ENCODE results near the gene CALCR.

DNA sequence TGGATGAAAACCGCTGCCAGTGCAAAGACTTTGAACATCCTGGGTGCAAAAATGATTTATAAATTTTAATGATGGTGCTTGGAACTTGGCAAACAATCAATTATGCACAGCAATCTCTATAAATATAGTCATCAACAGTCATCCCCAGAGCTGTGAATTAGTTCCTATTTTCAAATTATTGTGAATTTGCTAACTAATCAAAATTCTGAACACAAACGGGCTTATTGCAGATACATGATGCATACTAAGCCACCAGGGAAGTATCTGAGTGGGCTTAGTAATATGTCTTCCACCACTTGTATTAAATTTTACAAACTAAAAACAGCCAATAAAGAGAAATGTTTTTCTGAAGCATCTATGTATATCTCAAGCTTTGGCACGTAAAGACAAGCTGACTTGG, 165.2 kb downstream of the CALCR start:
- TF ChIP-seq JUND (IDR thresholded peaks at IDR 0.05) (no peak), EZH2phosphoT487 (IDR thresholded peaks at IDR 0.05; ENCODE audit: borderline replicate concordance) (no peak), POLR2AphosphoS5 (IDR thresholded peaks at IDR 0.05; ENCODE audit: low read depth, low read length) (no peak), POLR2A (IDR thresholded peaks at IDR 0.05; ENCODE audit: borderline replicate concordance, extremely low read depth, insufficient read depth, insufficient read length) (no peak), EGR1 (IDR thresholded peaks at IDR 0.05; ENCODE audit: low read depth) (no peak), SIN3A (IDR thresholded peaks at IDR 0.05; ENCODE audit: low read depth) (no peak), SP1 (IDR thresholded peaks at IDR 0.05; ENCODE audit: low read depth) (no peak), RAD21 (IDR thresholded peaks at IDR 0.05; ENCODE audit: low read depth) (no peak)
- TF ChIP-seq, protein P1, sequence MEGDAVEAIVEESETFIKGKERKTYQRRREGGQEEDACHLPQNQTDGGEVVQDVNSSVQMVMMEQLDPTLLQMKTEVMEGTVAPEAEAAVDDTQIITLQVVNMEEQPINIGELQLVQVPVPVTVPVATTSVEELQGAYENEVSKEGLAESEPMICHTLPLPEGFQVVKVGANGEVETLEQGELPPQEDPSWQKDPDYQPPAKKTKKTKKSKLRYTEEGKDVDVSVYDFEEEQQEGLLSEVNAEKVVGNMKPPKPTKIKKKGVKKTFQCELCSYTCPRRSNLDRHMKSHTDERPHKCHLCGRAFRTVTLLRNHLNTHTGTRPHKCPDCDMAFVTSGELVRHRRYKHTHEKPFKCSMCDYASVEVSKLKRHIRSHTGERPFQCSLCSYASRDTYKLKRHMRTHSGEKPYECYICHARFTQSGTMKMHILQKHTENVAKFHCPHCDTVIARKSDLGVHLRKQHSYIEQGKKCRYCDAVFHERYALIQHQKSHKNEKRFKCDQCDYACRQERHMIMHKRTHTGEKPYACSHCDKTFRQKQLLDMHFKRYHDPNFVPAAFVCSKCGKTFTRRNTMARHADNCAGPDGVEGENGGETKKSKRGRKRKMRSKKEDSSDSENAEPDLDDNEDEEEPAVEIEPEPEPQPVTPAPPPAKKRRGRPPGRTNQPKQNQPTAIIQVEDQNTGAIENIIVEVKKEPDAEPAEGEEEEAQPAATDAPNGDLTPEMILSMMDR (IDR thresholded peaks at IDR 0.05 in 2 of 3, conservative IDR thresholded peaks at IDR 0.05 in 1 of 3; ENCODE audit: borderline replicate concordance in 1 of 3, insufficient read depth in 1 of 3, low read depth in 2 of 3, low read length in 2 of 3): no peak
- TF ChIP-seq, protein P2, sequence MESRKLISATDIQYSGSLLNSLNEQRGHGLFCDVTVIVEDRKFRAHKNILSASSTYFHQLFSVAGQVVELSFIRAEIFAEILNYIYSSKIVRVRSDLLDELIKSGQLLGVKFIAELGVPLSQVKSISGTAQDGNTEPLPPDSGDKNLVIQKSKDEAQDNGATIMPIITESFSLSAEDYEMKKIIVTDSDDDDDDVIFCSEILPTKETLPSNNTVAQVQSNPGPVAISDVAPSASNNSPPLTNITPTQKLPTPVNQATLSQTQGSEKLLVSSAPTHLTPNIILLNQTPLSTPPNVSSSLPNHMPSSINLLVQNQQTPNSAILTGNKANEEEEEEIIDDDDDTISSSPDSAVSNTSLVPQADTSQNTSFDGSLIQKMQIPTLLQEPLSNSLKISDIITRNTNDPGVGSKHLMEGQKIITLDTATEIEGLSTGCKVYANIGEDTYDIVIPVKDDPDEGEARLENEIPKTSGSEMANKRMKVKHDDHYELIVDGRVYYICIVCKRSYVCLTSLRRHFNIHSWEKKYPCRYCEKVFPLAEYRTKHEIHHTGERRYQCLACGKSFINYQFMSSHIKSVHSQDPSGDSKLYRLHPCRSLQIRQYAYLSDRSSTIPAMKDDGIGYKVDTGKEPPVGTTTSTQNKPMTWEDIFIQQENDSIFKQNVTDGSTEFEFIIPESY (IDR thresholded peaks at IDR 0.05; ENCODE audit: extremely low read depth, insufficient replicate concordance, low read length): no peak
- TF ChIP-seq, protein P3, sequence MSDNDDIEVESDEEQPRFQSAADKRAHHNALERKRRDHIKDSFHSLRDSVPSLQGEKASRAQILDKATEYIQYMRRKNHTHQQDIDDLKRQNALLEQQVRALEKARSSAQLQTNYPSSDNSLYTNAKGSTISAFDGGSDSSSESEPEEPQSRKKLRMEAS (IDR thresholded peaks at IDR 0.05): no peak
